NCI-H526 treated with DMSO at 0.1 percent for 48 hours (cell line): ENCODE measurements around the gene RRH.
"Not testable (repeated sequence)": the region's sequence is repeated elsewhere in the genome, so short reads cannot be mapped to it uniquely, and the experiment has no call there.

ENCODE experiments used
- DNase-seq: peaks from one replicate; lab custom pipeline; 2025; lab: John Stamatoyannopoulos, UW

RRH gene, protein sequence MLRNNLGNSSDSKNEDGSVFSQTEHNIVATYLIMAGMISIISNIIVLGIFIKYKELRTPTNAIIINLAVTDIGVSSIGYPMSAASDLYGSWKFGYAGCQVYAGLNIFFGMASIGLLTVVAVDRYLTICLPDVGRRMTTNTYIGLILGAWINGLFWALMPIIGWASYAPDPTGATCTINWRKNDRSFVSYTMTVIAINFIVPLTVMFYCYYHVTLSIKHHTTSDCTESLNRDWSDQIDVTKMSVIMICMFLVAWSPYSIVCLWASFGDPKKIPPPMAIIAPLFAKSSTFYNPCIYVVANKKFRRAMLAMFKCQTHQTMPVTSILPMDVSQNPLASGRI

DNA sequence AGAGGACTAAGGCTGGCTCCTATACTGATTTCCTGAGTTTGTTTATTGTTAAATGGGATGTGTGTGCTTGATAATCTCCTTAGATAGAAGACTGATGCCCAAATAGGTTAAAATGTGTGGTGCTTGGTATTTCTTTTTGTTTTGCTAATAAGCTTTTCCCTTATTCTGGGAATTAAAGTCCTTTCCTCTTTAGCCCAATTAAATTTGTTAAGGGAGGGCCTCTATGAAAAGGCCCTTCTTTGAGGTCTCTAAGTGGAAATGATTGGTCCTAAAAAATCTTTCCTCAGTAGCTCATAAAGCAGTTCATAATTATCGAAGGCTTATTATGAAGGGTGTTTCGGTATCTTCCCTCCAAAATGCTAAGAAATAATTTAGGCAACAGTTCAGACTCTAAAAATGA, at the start of gene RRH:
Gene RRH, plus strand, starts transcription at position 301 of the 400 bp plus-strand sequence. Its CDS starts 56 bp downstream, at position 357.
- DNase-seq, result no peak

- not testable (repeated sequence) for DNase-seq
Observed at GRCh38 chr4:109782092-109782491, 45.7 kb upstream of the RRH start.

- DNase-seq, result no peak
Observed at GRCh38 chr4:109786846-109787245, 40.9 kb upstream of the RRH start.

DNA sequence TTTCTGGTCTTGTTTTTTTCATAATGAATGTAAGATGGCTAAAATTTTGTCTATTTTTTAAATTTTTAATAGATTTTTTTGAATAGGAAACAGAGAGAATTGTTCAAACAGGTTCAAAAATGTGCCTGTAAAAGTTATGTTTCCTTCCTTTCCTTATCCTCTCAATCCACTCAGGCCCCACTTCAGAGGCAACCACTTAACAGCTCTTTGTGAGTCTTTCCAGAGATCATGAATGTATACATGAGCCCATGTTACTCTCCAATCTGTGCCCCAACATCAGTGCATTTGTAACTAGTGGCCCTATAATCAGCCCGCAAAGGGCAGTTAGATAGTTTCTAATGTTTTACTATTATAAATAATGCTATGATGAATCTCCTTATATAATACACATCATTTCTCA, 40.0 kb upstream of the RRH start:
- DNase-seq, result no peak

DNA sequence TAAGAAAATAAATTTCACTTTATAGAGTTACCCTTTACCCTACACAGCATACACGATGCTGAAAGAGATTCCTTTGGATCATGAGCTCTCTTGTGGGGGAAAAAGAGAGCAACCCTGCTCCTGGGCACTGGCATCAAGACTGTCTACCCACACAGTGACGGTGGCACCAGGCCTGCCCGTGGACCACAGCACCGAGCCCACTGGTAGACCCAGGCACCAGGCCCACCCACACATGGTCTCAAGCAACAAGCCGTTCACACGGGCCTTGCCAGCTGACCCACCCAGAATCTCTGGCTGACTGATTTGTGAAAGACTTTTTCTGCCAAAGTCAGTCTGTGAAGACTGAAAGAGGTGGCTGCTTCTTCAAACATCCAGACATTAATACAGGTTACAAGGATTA, 32.7 kb upstream of the RRH start:
- DNase-seq, result no peak

DNA sequence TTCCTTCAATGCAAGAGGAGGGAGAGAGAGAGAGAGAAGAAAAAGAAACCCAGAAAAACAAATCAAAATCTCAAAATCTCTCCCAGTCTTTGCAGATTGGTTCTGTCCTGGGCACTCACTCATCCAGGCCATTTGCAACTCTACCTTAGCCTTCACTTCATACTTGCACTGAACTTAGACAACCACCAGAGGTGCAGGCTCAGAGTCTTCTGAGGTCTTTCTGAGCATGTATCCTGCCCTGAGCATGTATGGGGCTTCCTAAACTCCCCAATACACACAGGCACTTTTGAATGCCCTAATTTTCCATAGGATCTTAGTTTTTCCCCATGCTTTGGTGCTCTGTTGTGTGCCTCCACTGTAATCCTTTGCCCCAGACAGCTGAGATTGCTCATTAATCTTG, 28.9 kb upstream of the RRH start:
- no peak for DNase-seq

DNA sequence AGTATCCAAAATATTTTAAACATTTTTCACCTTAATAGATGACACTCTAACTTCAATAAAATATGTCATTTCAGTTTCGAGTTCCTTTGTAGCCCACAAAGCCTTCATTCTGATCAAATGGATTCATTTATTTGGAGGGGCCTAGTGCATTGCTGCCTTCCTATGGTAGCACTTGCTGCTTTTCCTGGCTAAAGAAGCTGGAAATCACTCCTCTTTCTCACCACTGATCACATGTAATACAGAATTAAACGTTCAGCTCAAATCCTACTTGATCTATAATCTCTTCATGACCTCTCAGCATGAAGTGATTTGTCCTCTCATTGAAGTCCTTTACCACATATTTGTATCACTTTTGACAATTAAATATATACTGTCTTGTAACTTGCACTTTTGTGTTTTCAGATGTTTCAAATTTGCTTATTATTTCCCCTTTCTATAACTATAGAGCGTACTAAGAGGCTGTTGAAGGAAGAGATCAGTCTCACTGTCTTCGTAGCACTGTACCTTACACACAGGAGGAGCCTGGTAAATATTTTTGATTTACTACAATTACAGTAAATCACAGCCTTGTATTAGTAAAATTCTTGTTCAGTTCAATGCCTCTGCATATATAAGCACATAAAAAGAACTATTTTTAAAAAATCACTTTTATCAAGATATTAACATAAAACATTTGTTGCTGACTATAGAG, 26.5 kb upstream of the RRH start:
- DNase-seq, result no peak

DNA sequence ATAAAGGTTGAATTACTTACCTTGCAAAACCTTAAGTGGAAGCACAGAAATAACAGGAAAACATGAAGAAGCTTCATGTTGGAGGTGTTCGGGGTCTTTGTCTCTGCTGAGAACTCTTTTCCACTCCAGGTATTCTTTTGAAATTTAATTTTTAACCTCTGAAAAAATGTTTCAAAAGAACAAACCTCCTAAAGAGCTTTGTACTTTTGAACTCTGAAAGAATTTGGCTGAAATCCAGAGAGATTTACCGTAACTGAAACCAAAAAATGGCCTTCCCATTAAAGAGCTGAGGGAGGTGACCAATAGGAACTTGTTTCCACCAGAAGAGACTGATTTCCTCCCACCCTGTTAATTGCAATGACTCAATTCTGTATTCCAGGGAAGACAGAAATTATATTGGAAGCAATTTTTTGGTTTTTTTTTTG, 25.9 kb upstream of the RRH start, which contains the start of gene CFI:
Gene CFI, minus strand, starts transcription at position 105 of the 425 bp plus-strand sequence. Its CDS starts 28 bp downstream, at position 77.
- no peak for DNase-seq

DNA sequence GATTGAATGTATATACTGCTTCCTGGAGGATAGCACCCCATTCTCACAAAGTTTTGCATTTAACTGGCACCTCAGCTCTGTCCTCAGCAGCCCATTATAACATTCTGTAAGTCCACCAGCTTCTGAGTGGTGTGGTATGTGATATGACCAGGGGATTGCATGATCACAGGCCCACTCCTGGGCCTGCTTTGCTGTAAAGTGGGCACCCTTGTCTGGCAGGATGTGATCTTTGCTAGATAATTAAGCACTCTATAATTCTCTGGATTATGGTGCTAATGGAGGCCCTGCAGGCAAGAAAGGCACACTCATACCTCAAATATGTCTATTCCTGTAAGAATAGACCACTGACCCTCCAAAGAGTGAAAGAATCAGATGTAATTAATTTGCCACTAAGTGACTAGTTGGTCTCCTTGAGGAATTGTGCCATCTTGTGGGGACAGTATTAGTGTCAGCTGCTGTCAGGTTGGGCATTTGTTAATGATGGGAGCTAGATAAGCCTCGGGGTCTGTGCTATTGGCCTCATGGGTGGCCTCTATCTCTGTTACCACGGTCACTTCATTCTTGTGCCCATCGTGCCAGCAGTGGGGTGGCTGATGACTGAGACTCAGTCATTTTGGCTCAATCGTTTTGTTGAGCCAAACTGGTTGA, 23.7 kb upstream of the RRH start:
- DNase-seq, result peak; percentile 57

DNA sequence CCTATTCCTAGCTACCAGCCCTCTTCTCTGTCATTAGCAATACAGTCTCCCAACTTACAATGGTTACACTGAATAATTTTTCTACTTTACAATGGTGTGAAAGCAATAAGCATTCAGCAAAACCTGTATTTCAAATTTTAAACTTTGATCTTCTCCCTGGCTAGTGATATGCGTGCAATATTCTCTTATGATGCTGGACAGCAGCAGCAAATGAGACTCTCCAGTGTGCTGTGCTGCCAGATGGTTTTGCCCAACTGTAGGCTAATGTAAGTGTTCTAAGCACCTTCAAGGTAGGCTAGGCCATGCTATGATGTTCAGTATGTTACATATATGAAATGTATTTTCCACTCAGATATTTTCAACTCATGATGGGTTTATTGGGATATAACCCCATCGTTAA, 18.1 kb upstream of the RRH start:
- no peak for DNase-seq

- DNase-seq, result no peak
Observed at GRCh38 chr4:109810552-109811387, 17.0 kb upstream of the RRH start.

DNA sequence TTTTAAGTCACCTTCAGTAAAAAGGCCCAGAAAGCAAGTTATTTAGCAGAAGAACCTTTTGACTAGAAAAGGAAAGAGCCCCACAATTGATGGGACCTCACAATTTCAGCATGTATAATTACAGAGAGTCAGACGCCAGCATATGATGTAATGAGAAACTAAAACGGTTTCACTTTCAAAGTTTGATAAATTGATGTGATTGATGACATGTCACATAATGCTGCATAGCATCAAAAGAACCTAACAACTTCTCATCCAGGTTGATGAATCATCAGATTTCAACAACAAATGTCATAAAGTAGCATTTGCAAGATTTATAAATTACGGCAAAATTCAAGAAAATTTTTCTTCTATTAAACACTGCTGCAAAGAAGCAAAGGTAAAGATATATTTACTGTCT, 16.1 kb upstream of the RRH start:
- DNase-seq, result no peak

- peak; percentile 87 for DNase-seq
Observed at GRCh38 chr4:109815151-109816081, 12.4 kb upstream of the RRH start, which contains the start of gene GAR1. TSS of gene GAR1 (plus strand) at chr4:109815762. CDS start at chr4:109816165, 403 bp downstream.

DNA sequence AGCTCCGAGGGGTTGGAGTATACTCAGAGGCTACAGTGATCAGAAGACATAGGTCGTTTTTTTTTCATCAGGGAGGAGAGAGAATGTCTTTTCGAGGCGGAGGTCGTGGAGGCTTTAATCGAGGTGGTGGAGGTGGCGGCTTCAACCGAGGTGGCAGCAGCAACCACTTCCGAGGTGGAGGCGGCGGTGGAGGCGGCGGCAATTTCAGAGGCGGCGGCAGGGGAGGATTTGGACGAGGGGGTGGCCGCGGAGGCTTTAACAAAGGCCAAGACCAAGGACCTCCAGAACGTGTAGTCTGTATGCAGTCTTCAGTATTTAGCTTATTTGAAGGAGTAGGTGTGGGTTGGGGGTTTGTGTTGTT, 11.7 kb upstream of the RRH start:
- no peak for DNase-seq

- no peak for DNase-seq
Observed at GRCh38 chr4:109816894-109817293, 10.9 kb upstream of the RRH start.

DNA sequence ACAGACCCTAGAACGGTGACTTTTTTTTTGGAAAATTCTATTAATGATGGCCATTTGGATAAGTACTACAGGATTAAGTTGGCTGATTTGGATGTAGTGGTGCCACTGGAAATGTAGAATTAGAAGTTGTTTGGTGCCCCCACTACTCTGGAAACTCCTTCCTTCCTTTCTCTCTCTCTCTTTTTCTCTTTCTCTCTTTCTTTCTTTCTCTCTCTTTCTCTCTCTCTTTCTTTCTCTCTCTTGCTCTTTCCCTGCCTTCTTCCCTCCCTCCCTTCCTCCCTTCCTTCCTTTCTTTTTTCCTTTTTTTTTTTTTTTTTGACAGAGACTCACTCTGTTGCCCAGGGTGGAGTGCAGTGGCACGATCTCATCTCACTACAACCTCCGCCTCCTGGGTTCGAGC, 9.5 kb upstream of the RRH start:
- DNase-seq, result no peak

DNA sequence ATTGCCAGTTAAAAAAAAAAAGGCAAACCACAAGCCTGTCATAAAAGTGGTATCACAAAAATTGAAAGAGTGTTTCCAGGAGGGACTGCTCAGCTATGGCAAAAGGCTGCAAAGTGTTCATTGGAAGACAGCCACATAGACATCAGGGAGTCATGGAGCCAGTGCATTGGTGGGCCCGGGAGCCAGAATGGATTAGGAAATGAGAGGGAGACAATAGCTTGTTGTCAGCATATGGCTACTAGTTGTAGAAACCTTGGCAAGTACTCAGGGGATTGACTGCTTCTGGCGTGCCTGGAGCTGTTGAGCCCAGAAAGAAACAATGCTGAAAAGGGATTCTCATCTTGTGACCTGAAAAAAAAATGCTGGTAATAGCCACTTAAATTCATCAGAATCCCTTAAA, 7.2 kb upstream of the RRH start:
- DNase-seq, result no peak

DNA sequence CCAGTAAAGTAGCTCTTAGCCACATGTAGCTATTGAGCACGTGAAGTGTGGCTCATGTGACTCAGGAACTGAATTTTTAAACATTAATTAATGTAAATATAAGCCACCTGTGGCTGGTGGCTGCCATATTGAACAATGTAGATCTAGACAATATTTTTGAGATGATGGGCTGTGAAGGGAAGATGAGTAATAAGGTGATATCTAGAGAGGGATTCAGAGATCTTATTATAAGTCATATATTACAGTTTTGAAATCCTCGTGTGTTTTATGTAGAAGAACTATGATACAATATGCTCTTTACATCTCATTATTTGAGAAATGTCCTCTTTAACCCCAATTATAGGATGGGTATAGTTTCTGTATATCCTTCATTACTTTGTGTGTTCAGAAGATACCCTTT, 6.6 kb upstream of the RRH start:
- no peak for DNase-seq

DNA sequence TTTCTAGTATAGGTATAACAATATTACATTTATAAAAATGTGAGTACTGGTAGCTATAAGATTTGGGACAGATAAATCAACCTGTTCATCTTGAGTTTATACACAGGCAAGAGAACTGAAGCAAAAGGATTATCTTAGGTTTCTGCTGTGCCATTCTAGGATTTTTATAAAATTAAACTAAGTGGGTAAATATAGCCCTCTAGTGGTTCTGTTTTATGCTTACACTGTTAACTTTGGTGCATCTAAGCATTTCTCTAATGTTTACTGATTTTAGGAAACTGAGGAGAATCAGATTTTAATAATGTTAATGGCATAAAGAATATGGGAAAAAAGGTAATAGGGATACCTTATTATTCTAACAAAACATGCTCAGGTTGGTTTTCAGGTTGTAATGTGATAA, 1.1 kb upstream of the RRH start:
- DNase-seq, result no peak

DNA sequence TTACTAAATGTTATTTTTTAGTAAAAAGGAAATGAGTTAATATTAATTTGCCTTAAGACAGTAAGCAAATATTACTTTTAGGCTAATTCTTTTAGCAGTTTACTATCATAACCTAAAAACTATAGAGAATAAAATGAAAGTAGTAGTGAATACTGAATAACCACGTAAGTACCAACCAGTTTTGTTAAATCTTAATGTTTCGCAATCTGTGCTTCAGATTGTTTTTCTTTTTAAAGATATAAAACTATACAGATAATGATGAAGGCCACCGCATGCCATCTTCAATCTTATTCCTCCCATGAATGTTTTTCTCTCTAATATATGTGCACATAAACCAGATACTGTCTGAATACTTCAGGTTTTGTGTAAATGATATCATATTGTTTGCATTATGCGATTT, 6.0 kb downstream of the RRH start:
- no peak for DNase-seq

- DNase-seq, result no peak
Observed at GRCh38 chr4:109836985-109837384, 9.2 kb downstream of the RRH start.
